ENCODE results near the gene ENTPD8. TPM values are rescaled to one million over a fixed set of nuclear protein-coding genes. Genes with fewer than 3 reads are reported as not detected.

ENTPD8 gene
- total RNA-seq, 3 donors from 2014 or later: 2.0 to 3.2 TPM; not detected in 1

- intact Hi-C loops (cut with DNase I; ENCODE audit: low total_unique reads): no loop called here
- no peaks in the 10 kb centered on the region for H3K9me3 ChIP-seq
- no peaks in the 10 kb centered on the region for H3K36me3 ChIP-seq
- no peaks in the 10 kb centered on the region for H3K4me1 ChIP-seq
- H3K27ac ChIP-seq: peak overlapping the region in 1 of 2 donors; percentile 82
- no peaks in the 10 kb centered on the region for H3K27me3 ChIP-seq
- H3K4me3 ChIP-seq: no peak overlapping the region
- TF ChIP-seq POLR2AphosphoS5 (IDR thresholded peaks at IDR 0.05) (no peak), POLR2A (IDR thresholded peaks at IDR 0.05) (no peak), CTCF (IDR thresholded peaks at IDR 0.05) (no peak)
- DNase-seq (ENCODE audit: low spot score in 2 of 2): no peak
Observed at GRCh38 chr9:137390553-137391410, 50.4 kb downstream of the ENTPD8 start.

- Histone ChIP-seq H3K4me3 (no peak overlapping the region), H3K4me1 (no peaks in the 10 kb centered on the region), H3K27ac (no peak overlapping the region), H3K9me3 (no peaks in the 10 kb centered on the region), H3K36me3 (no peaks in the 10 kb centered on the region), H3K27me3 (no peaks in the 10 kb centered on the region)
- TF ChIP-seq CTCF (IDR thresholded peaks at IDR 0.05): no peak
- intact Hi-C loops (cut with DNase I; ENCODE audit: low total_unique reads): no loop called here
- no peak for DNase-seq (ENCODE audit: low spot score in 2 of 2)
Observed at GRCh38 chr9:137389428-137389746, 51.8 kb downstream of the ENTPD8 start.

GRCh38 chr9:137388589-137389427, 52.3 kb downstream of the ENTPD8 start:
- Histone ChIP-seq H3K4me3 (no peak overlapping the region), H3K4me1 (no peaks in the 10 kb centered on the region), H3K36me3 (no peaks in the 10 kb centered on the region), H3K27ac (peak overlapping the region in 1 of 2 donors; percentile 63), H3K9me3 (no peaks in the 10 kb centered on the region), H3K27me3 (no peaks in the 10 kb centered on the region)
- no peak for TF ChIP-seq CTCF (IDR thresholded peaks at IDR 0.05)
- no peak for TF ChIP-seq POLR2AphosphoS5 (IDR thresholded peaks at IDR 0.05)
- TF ChIP-seq POLR2A (IDR thresholded peaks at IDR 0.05): no peak
- intact Hi-C loops (cut with DNase I; ENCODE audit: low total_unique reads): no loop called here
- DNase-seq (ENCODE audit: low spot score in 2 of 2): no peak

- intact Hi-C loops (cut with DNase I; ENCODE audit: low total_unique reads): no loop called here
- Histone ChIP-seq H3K4me3 (no peak overlapping the region), H3K27ac (peak overlapping the region in 1 of 2 donors; percentile 63), H3K9me3 (no peaks in the 10 kb centered on the region), H3K36me3 (no peaks in the 10 kb centered on the region), H3K27me3 (no peaks in the 10 kb centered on the region), H3K4me1 (no peaks in the 10 kb centered on the region)
- DNase-seq (ENCODE audit: low spot score in 2 of 2): no peak
- no peak for TF ChIP-seq POLR2A (IDR thresholded peaks at IDR 0.05)
- TF ChIP-seq CTCF (IDR thresholded peaks at IDR 0.05): no peak
- TF ChIP-seq POLR2AphosphoS5 (IDR thresholded peaks at IDR 0.05): no peak
Observed at GRCh38 chr9:137387891-137388560, 53.1 kb downstream of the ENTPD8 start.

Measured in breast epithelium (tissue), 4 donors.